H1 (cell line): ENCODE measurements around the gene GRIK2. TPM values are rescaled to one million over a fixed set of nuclear protein-coding genes. Genes with fewer than 3 reads are reported as not detected.

Experiments used
- CTCF ChIA-PET: fragments of 300-600 bp; sonication (Branson Sonifier 250); formaldehyde crosslinking; loops from one replicate; lab custom pipeline; 2021; ENCODE audit not compliant: partially characterized antibody; lab: Charles Lee
- POLR2A ChIA-PET: fragments of 300-600 bp; sonication (Branson Sonifier 250); formaldehyde crosslinking; loops from one replicate; lab custom pipeline; 2021; ENCODE audit warnings: inconsistent platforms; ENCODE audit not compliant: partially characterized antibody; lab: Charles Lee
- DNase-seq, 2 experiments: peaks; one replicate each; pipeline versions ENCODE4 v3.0.0 to v3.0.0-alpha.2; 2010 to 2022; ENCODE audit warnings: low spot score in 2 of 2, low read depth in 1 of 2, mixed read lengths in 1 of 2
- FAIRE-seq: peaks from 2 replicates; lab custom pipeline; 2011; peaks lifted over from hg19 to GRCh38; lab: Jason Lieb, UNC
- H2AFZ ChIP-seq: 2 replicates; pipeline ENCODE4 v1.8.1; 2012; ENCODE audit warnings: low read length, inconsistent platforms
- H2AK5ac ChIP-seq: 2 replicates; pipeline ENCODE4 v1.6.1; 2013; ENCODE audit warnings: low read depth, low read length
- H2BK120ac ChIP-seq: replicated peaks from 2 replicates; pipeline ENCODE3; 2013; ENCODE audit warnings: low read depth, low read length, inconsistent platforms
- H2BK12ac ChIP-seq: 2 replicates; pipeline ENCODE4 v1.6.1; 2013; ENCODE audit warnings: low read depth, low read length
- H2BK15ac ChIP-seq: 2 replicates; pipeline ENCODE4 v1.6.1; 2013; ENCODE audit warnings: low read length
- H2BK20ac ChIP-seq: 2 replicates; pipeline ENCODE4 v1.6.1; 2013; ENCODE audit warnings: low read length
- H2BK5ac ChIP-seq: 2 replicates; pipeline ENCODE4 v1.6.1; 2013; ENCODE audit warnings: low read depth, low read length
- H3K14ac ChIP-seq: 2 replicates; pipeline ENCODE4 v1.6.1; 2013; ENCODE audit warnings: inconsistent platforms; ENCODE audit not compliant: insufficient read length
- H3K18ac ChIP-seq: 2 replicates; pipeline ENCODE4 v1.6.1; 2013; ENCODE audit warnings: low read length; ENCODE audit errors: extremely low read depth
- H3K23ac ChIP-seq: 2 replicates; pipeline ENCODE4 v1.6.1; 2013; ENCODE audit warnings: inconsistent platforms; ENCODE audit not compliant: insufficient read length
- H3K23me2 ChIP-seq: 2 replicates; pipeline ENCODE4 v1.6.1; 2013; ENCODE audit warnings: low read depth, low read length
- H3K27ac ChIP-seq: 2 replicates; pipeline ENCODE4 v1.6.1; 2011; ENCODE audit warnings: low read depth, low read length, inconsistent platforms
- H3K27me3 ChIP-seq, 4 experiments: replicated peaks in 1 of 4; 1 replicate in 1 of 4; 2 replicates in 3 of 4; pipeline versions ENCODE4 v1.6.1 to v1.8.1; 2011 to 2013; ENCODE audit warnings: low read length in 3 of 4, mild to moderate bottlenecking in 3 of 4, inconsistent platforms in 2 of 4, mixed read lengths in 2 of 4, moderate library complexity in 1 of 4; ENCODE audit not compliant: control insufficient read depth in 3 of 4, insufficient read depth in 3 of 4; ENCODE audit errors: extremely low read depth in 1 of 4
- H3K36me3 ChIP-seq, 4 experiments: 2 replicates each; pipeline versions ENCODE4 v1.6.1 to v1.8.1; 2011 to 2013; ENCODE audit warnings: mild to moderate bottlenecking in 4 of 4, low read length in 3 of 4, moderate library complexity in 2 of 4, control low read depth in 1 of 4, inconsistent platforms in 1 of 4; ENCODE audit not compliant: insufficient read depth in 4 of 4, control insufficient read depth in 2 of 4
- H3K4ac ChIP-seq: replicated peaks from 2 replicates; pipeline ENCODE3; 2013; ENCODE audit warnings: low read length, low read depth, mixed read lengths, inconsistent platforms; ENCODE audit not compliant: insufficient read length
- H3K4me1 ChIP-seq, 4 experiments: replicated peaks in 1 of 4; 1 replicate in 1 of 4; 2 replicates in 3 of 4; pipeline versions ENCODE4 v1.6.1 to v1.8.1; 2011 to 2013; ENCODE audit warnings: low read length in 3 of 4, inconsistent platforms in 2 of 4, mixed read lengths in 1 of 4; ENCODE audit not compliant: insufficient read depth in 4 of 4, control insufficient read depth in 3 of 4
- H3K4me2 ChIP-seq, 2 experiments: 2 replicates each; pipeline versions ENCODE4 v1.6.1 to v1.8.1; 2011 to 2013; ENCODE audit warnings: low read depth in 2 of 2, low read length in 2 of 2, control low read depth in 1 of 2, inconsistent platforms in 1 of 2, mild to moderate bottlenecking in 1 of 2; ENCODE audit not compliant: insufficient read depth in 1 of 2
- H3K4me3 ChIP-seq, 4 experiments: fragments of 200-600, 300-600 bp in 1 of 4; sonication (generic), shearing (Covaris generic), sonication (Bioruptor Twin) in 1 of 4; 2 replicates each; pipeline versions ENCODE4 v1.5.1 to v1.8.1; 2011 to 2016; ENCODE audit warnings: low read length in 4 of 4, low read depth in 3 of 4, control low read depth in 2 of 4, inconsistent platforms in 2 of 4, mild to moderate bottlenecking in 2 of 4, mixed read lengths in 1 of 4, moderate library complexity in 1 of 4; ENCODE audit not compliant: insufficient read depth in 2 of 4; ENCODE audit errors: extremely low read depth in 1 of 4
- H3K56ac ChIP-seq: replicated peaks from 2 replicates; pipeline ENCODE3; 2013; ENCODE audit warnings: low read depth, mild to moderate bottlenecking, mixed read lengths, low read length, inconsistent platforms; ENCODE audit not compliant: insufficient read length
- H3K79me1 ChIP-seq: 2 replicates; pipeline ENCODE4 v1.6.1; 2013; ENCODE audit warnings: low read depth, low read length, control low read depth
- H3K79me2 ChIP-seq, 2 experiments: 2 replicates each; pipeline versions ENCODE4 v1.6.1 to v1.8.1; 2012 to 2013; ENCODE audit warnings: low read length in 2 of 2, mild to moderate bottlenecking in 2 of 2, inconsistent platforms in 1 of 2; ENCODE audit not compliant: insufficient read depth in 2 of 2, control insufficient read depth in 1 of 2
- H3K9ac ChIP-seq, 4 experiments: replicated peaks in 1 of 4; 1 replicate in 1 of 4; 2 replicates in 3 of 4; pipeline versions ENCODE4 v1.6.1 to v1.8.1; 2011 to 2013; ENCODE audit warnings: low read depth in 3 of 4, low read length in 3 of 4, control low read depth in 2 of 4, mild to moderate bottlenecking in 2 of 4, moderate library complexity in 2 of 4, inconsistent platforms in 1 of 4; ENCODE audit errors: extremely low read depth in 1 of 4
- H3K9me3 ChIP-seq, 2 experiments: 2 replicates each; pipeline versions ENCODE4 v1.6.1 to v1.8.1; 2012 to 2013; ENCODE audit warnings: mild to moderate bottlenecking in 2 of 2, moderate library complexity in 2 of 2, control low read depth in 1 of 2, inconsistent platforms in 1 of 2, low read depth in 1 of 2, low read length in 1 of 2, mixed read lengths in 1 of 2; ENCODE audit not compliant: insufficient read depth in 2 of 2
- H4K20me1 ChIP-seq, 2 experiments: replicated peaks in 1 of 2; 2 replicates each; pipeline versions ENCODE3 to v1.8.1; 2011 to 2013; ENCODE audit warnings: inconsistent platforms in 2 of 2, low read length in 2 of 2, mild to moderate bottlenecking in 1 of 2; ENCODE audit not compliant: insufficient read depth in 2 of 2, control insufficient read depth in 1 of 2
- H4K5ac ChIP-seq: 2 replicates; pipeline ENCODE4 v1.6.1; 2013; ENCODE audit warnings: low read length, low read depth, mixed read lengths, inconsistent platforms; ENCODE audit not compliant: insufficient read length
- H4K8ac ChIP-seq: 2 replicates; pipeline ENCODE4 v1.8.0; 2013; ENCODE audit warnings: mild to moderate bottlenecking, moderate library complexity, low read length, inconsistent platforms; ENCODE audit not compliant: insufficient read depth; ENCODE audit errors: extremely low read depth
- H4K91ac ChIP-seq: replicated peaks from 2 replicates; pipeline ENCODE3; 2013; ENCODE audit warnings: low read length, mixed read lengths, inconsistent platforms; ENCODE audit not compliant: insufficient read length
- GTF2F1 ChIP-seq: IDR thresholded peaks from 2 replicates; pipeline ENCODE4 v1.6.1; 2012; ENCODE audit warnings: low read depth, low read length, improper control_type of control experiment, borderline replicate concordance
- HDAC6 ChIP-seq: IDR thresholded peaks from one replicate; pipeline ENCODE4 v1.7.1; 2012; ENCODE audit warnings: low read depth, mild to moderate bottlenecking, inconsistent platforms, low read length, moderate library complexity
- JUN ChIP-seq: IDR thresholded peaks from 2 replicates; pipeline ENCODE4 v1.6.1; 2011; ENCODE audit warnings: low read depth, mild to moderate bottlenecking, improper control_type of control experiment, low read length
- MAFK ChIP-seq: IDR thresholded peaks from 2 replicates; pipeline ENCODE4 v1.6.1; 2012; ENCODE audit warnings: low read depth, mild to moderate bottlenecking, improper control_type of control experiment, low read length
- POU5F1 ChIP-seq: IDR thresholded peaks from 2 replicates; pipeline ENCODE4 v1.6.1; 2011; ENCODE audit warnings: low read depth, mild to moderate bottlenecking, low read length, moderate library complexity
- RBBP5 ChIP-seq: IDR thresholded peaks from 2 replicates; pipeline ENCODE4 v1.7.1; 2012; ENCODE audit warnings: low read depth, mild to moderate bottlenecking, inconsistent platforms, low read length, moderate library complexity, borderline replicate concordance
- RNF2 ChIP-seq: fragments of 200-900, 300-1000 bp; sonication (generic); IDR thresholded peaks from 2 replicates; pipeline ENCODE4 v1.7.1; 2016; ENCODE audit warnings: borderline replicate concordance, low read depth, mild to moderate bottlenecking, antibody characterized with exemption, low read length; ENCODE audit not compliant: poor library complexity, severe bottlenecking; ENCODE audit errors: missing control alignments
- SP1 ChIP-seq: IDR thresholded peaks from 2 replicates; pipeline ENCODE4 v1.6.1; 2011; ENCODE audit warnings: low read depth, low read length
- SP2 ChIP-seq: IDR thresholded peaks from 2 replicates; pipeline ENCODE4 v1.6.1; 2012; ENCODE audit warnings: mild to moderate bottlenecking, low read length, inconsistent platforms
- TAF1 ChIP-seq: IDR thresholded peaks from 2 replicates; pipeline ENCODE4 v1.6.1; 2011; ENCODE audit warnings: mild to moderate bottlenecking, low read depth, low read length
- TBP ChIP-seq: IDR thresholded peaks from 2 replicates; pipeline ENCODE4 v1.6.1; 2011; ENCODE audit warnings: low read depth, low read length, improper control_type of control experiment
- ZNF274 ChIP-seq: IDR thresholded peaks from 2 replicates; pipeline ENCODE4 v1.7.0; 2012; ENCODE audit warnings: low read length, borderline replicate concordance; ENCODE audit errors: extremely low read depth
- polyA plus RNA-seq, 7 experiments: library from polyadenylated mRNA; depleted of rRNA in 3 of 7; stranded (reverse) in 5 of 7; unstranded in 2 of 7; fragments of >200 nt in 5 of 7; fragments of 200-250 nt in 2 of 7; gene quantifications; 1 replicate in 5 of 7; 2 replicates in 1 of 7; 4 replicates in 1 of 7; pipeline versions ENCODE4 v1.2.1 to v1.2.3, GENCODE V29; 2011 to 2013; ENCODE audit warnings: missing spikeins in 2 of 7, mixed read lengths in 2 of 7
- total RNA-seq: library from RNA; stranded (reverse); fragmentation: NEBNext Ultra II Directional; extraction: Animal tissue kit (Norgen Biotek cat#: 25700); gene quantifications from 2 replicates; pipeline ENCODE4 v1.2.1, GENCODE V29; 2021

The GRIK2 gene
- total and polyA plus RNA-seq, 2 of the 8 experiments (the other 6 are each of a cell fraction or from before 2014, with no cell fraction given): 1.8 to 2.2 TPM

- Histone ChIP-seq H3K27ac (no peak overlapping the region), H3K9ac (no peak overlapping the region), H2BK15ac (no peak overlapping the region), H4K91ac (no peak overlapping the region), H2BK20ac (no peak overlapping the region), H3K4me3 (no peak overlapping the region), H3K23me2 (no peaks in the 10 kb centered on the region), H3K79me2 (no peaks in the 10 kb centered on the region), H3K18ac (no peak overlapping the region), H3K27me3 (no peaks in the 10 kb centered on the region), H3K56ac (no peak overlapping the region), H3K4me2 (no peak overlapping the region), H4K8ac (no peak overlapping the region), H3K9me3 (no peaks in the 10 kb centered on the region), H3K14ac (no peak overlapping the region), H2BK5ac (no peak overlapping the region), H3K23ac (no peak overlapping the region), H4K20me1 (no peaks in the 10 kb centered on the region), H4K5ac (no peak overlapping the region), H2AK5ac (no peak overlapping the region), H3K4me1 (no peaks in the 10 kb centered on the region), H2BK120ac (no peak overlapping the region), H3K4ac (no peak overlapping the region), H3K79me1 (no peaks in the 10 kb centered on the region), H3K36me3 (no peaks in the 10 kb centered on the region), H2BK12ac (no peak overlapping the region), H2AFZ (no peak overlapping the region)
- no peak for DNase-seq
- ChIA-PET POLR2A (no interaction called here), CTCF (interaction anchor here (0.6 to 0.7 kb wide), 2 partner anchors 59 to 938 kb away, joined by 3 read pairs; no protein-coding TSS in a partner anchor)
- no peak for FAIRE-seq
- TF ChIP-seq MAFK (no peak), TBP (no peak), RNF2 (no peak), TAF1 (no peak), JUN (no peak), SP1 (no peak), HDAC6 (no peak), RBBP5 (no peak), POU5F1 (no peak), ZNF274 (no peak), GTF2F1 (no peak), SP2 (no peak)
These were observed 116.0 kb downstream of the GRIK2 start for GRCh38 chr6:101509536-101509935.
